ENCODE measurements around the gene FXYD2.
"Not testable (repeated sequence)": the region's sequence is repeated elsewhere in the genome, so short reads cannot be mapped to it uniquely, and the experiment has no call there.

Gene FXYD2

DNA sequence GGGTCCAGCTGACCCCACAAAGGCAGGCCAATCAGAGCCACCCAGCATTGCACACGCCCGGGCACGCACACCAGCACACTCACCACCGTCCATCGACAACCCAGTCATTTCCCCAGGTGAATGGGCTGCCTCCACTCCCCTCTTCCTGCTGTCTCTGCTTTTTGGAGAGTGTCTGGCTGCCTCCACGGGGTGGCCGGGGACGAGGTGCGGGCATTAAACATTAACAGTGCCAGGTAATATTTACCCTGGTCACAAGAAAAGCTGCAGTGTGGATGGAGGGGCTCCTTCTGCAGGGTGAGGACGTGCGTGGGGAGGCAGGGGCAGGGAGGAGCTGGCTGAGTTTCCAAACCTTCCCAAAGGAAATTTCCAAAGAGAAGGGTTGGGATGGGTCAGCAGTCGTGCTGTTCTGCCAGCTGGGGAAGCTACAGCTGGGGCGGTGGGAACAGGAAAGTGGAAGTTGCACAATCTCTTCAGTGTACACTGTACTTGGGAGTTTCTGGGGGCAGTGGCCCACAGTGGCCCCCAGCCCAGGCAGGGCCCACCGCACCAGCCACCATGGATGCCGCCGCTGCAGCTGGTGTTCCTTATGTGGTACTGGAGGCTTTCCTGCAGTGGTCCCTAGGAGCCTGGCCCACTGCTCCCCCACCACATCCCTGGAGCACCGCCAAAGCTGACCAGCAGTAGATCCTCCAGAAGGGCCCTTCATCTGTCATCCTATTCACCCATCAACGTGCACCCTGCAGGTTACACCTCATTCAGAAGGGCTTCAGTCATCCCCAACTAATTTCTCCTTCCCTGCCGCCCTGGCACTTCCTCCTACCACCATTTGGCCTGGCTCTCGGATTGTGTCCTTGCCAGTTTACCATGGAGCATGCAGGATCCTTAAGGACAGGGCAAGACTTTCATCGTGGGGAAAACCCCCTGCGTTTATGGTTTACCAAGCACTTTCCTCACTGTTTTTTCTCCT, at the start of gene FXYD2:
TSS of gene FXYD2 (minus strand) at position 174 of the 967 bp plus-strand sequence. CDS start at position 108, 66 bp downstream.
- Mint-ChIP-seq H3K4me3 (peak within 1 kb of the TSS; percentile 23), H3K9me3 (no peaks in the 10 kb centered on the region), H3K36me3 (peaks cover 6% of the 10 kb centered on the region), H3K4me1 (peaks cover 76% of the 10 kb centered on the region), H3K27ac (peak within 1 kb of the TSS; percentile 93)
- DNase-seq (ENCODE audit: low spot score in 2 of 2) (no peak), ATAC-seq (no peak)

DNA sequence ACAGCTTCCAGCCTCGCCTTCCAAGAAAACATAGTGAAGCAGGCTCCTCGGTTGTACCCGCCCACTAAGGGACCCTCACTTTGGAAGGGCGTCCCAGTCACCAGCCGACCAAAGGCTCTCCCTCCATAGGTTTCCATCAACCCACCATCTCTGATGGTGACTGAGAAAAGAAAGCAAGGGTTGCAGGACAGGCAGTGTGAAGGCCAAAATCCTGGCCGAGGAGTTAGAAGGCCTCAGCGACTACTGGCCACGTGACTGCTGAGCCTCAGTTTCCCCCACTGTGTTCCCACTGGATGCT, 49.2 kb upstream of the FXYD2 start:
- ATAC-seq (no peak), DNase-seq (ENCODE audit: low spot score in 2 of 2) (no peak)
- Mint-ChIP-seq H3K9me3 (no peaks in the 10 kb centered on the region), H3K36me3 (no peaks in the 10 kb centered on the region), H3K4me3 (no peak overlapping the region), H3K4me1 (peaks cover 35% of the 10 kb centered on the region), H3K27ac (no peak overlapping the region)

DNA sequence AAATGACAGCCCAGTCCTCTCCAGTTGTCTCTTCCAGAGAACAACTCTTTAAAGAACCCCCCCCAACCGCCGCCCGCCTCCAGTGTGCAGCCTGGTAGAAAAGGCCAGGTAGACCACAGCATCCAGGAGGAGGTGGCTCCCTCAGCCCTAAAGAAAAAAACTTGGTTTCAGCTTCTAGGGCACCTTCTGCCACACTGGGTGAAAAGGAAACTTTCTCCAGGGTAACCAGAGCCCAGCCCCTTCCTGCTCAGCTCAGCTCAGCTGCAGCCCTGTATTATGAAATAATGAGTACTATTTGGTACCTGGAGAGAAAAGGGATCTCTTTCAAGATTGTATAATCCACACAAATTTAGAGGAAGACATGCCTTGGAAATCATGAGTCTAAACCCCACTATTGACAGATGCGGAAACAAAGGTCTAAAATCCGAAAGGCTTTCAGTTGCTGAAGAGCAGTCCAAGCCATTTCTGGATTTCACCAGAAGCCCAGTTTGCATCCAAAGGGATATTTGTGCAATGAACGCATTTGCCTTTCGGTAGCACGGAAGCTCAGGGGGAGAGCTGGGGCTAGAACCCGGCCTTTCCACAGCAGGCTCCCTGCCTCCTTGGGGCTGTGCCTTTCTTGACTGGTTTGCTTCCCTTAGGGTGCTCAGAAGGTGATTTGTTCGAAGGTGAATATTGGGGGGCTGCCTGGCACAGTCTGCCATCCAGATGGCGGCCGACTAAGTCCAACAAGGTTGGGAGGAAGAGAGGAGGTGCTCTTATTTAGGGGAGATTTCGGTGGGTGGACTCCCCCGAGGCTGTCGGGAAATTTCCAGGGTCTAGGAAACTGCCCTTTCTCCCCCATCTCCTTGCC, 48.7 kb upstream of the FXYD2 start:
- no peak overlapping the region for H3K4me3 Mint-ChIP-seq
- no peaks in the 10 kb centered on the region for H3K36me3 Mint-ChIP-seq
- ATAC-seq (no peak), DNase-seq (ENCODE audit: low spot score in 2 of 2) (no peak)
- H3K9me3 Mint-ChIP-seq = no peaks in the 10 kb centered on the region
- H3K4me1 Mint-ChIP-seq = peaks cover 35% of the 10 kb centered on the region
- no peak overlapping the region for H3K27ac Mint-ChIP-seq

DNA sequence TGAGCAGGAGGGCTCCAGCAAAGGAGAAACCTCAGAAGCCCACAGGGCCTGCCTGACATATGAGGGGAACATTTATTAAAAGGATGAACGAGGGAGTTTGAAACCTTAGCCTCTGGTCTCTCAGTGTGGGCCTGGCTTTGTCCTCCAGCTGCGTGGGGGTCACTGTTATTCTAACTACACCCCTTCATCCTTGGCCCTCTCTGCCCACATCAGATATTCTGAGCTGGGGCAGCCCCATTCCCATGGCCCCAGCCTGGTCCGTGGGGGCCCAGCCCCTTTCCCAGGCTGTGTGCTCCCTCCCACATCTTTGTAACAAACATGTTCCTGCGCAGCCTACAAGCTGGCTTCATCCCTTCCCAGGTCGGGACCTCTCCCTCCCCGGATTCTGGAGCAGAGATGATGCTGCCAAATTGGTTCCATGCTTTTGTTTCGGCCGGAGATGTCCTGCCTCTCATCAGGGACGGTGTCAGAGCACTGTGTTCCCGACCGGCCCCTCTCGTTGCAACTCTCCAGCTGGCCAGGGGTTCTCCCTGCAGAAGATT, 47.9 kb upstream of the FXYD2 start:
- peaks cover 35% of the 10 kb centered on the region for H3K4me1 Mint-ChIP-seq
- ATAC-seq = no peak
- H3K9me3 Mint-ChIP-seq = no peaks in the 10 kb centered on the region
- no peak overlapping the region for H3K27ac Mint-ChIP-seq
- H3K36me3 Mint-ChIP-seq = no peaks in the 10 kb centered on the region
- DNase-seq (ENCODE audit: low spot score in 2 of 2) = no peak
- H3K4me3 Mint-ChIP-seq = no peak overlapping the region

DNA sequence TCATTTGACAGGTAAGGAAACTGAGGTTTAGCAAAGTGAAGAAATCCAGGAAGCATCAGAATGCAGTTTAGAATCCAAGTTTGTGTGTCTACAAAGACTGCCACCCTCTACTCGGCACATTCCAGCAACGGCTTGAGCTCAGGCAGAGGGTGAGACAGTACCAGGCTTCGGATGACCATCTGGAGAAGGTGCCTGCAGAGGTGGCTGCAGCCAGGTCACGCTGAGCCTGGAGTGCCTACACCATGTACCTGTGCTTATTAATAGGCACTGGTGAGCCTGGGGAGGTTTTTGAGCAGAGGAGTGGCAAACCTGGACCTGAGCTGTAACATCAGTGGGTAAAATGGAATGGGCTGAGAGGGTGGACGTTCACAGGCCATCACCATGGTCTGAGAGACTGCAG, 47.2 kb upstream of the FXYD2 start:
- Mint-ChIP-seq H3K27ac (no peak overlapping the region), H3K4me1 (peaks cover 35% of the 10 kb centered on the region), H3K36me3 (no peaks in the 10 kb centered on the region), H3K9me3 (no peaks in the 10 kb centered on the region), H3K4me3 (no peak overlapping the region)
- DNase-seq (ENCODE audit: low spot score in 2 of 2) (peak in 1 of 2 donors; percentile 35), ATAC-seq (no peak)

DNA sequence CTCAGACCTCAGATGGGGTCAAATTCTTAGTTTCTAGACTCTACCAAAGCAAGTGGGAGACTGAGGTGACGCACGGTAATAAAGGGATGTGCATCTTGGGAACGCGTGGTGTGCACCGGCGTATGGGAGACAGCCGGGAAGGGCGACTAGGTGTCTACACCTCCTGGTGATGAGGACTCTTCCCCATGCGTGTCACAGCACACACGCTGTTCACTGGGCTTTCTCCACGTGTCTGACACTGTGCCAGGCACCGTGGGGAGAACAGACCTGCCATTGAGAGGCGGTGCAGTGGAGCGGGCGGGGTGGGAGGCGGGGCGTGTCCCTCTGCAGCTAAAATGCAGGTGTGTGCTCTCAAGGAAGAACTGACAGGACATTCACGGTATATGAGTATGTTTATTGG, 46.6 kb upstream of the FXYD2 start:
- Mint-ChIP-seq H3K4me1 (peaks cover 32% of the 10 kb centered on the region), H3K4me3 (no peak overlapping the region), H3K36me3 (no peaks in the 10 kb centered on the region), H3K9me3 (no peaks in the 10 kb centered on the region), H3K27ac (no peak overlapping the region)
- ATAC-seq = no peak
- no peak for DNase-seq (ENCODE audit: low spot score in 2 of 2)

DNA sequence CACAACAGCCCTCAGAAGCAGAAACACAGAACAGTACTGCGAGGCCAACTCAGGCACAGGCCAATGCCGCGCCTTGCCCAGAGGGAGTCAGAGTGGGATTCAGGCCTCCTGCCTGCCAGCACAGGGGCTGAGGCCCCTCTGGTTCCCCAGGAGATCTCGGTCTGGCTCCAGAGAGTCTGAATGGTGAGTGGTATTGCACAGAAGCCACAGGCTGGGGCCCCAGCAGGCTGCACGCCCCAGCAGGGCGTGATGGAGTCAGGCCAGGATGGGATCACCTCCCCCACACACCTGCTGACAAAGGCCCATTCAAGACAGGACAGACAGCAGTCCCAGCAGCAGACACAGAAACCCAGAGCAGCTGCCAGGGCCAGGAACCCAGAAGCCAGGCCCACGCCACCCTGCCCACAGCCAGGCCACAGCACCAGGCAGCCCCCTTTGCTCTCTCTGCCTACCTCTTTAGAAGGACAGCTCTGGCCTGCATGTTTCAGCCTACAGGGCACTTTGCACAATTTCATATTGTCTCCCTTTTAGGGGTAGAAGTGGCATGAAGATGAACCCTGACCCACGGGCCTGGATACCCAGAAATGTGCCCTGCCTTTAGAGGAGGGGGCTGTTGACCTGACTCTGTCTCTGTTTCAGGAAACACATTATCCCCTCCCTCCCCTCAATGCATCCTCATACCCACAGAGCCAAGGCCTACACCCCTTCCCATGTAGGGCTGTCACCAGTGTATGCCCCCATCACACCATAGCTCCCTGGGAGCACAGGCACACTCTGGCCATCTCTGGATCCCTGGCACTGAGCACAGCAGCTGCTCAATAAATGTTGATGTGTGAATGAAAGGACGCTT, 45.8 kb upstream of the FXYD2 start:
- Mint-ChIP-seq H3K4me1 (peaks cover 23% of the 10 kb centered on the region), H3K36me3 (no peaks in the 10 kb centered on the region), H3K9me3 (no peaks in the 10 kb centered on the region), H3K4me3 (no peak overlapping the region), H3K27ac (no peak overlapping the region)
- peak; percentile 9 for ATAC-seq
- peak in 1 of 2 donors; percentile 44 for DNase-seq (ENCODE audit: low spot score in 2 of 2)

DNA sequence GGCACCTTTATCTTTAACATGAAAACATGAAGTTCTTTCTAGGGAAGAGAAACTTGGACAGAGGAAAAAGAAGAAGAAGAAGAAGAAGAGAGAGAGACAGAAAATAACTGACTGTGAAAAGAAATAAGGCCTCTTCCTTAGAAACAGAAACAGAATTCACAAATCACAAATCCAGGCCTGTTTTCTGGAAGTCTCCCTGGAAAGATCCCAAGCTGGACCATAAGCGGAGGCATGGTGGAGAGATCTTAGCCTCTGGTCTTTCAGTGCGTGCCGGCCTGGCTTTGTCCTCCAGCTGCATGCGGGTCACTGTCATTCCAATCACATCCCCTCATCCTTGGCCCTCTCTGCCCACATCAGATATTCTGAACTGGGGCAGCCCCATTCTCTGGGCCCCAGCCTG, 45.1 kb upstream of the FXYD2 start:
- no peaks in the 10 kb centered on the region for H3K36me3 Mint-ChIP-seq
- ATAC-seq (no peak), DNase-seq (ENCODE audit: low spot score in 2 of 2) (no peak)
- no peak overlapping the region for H3K27ac Mint-ChIP-seq
- peaks cover 17% of the 10 kb centered on the region for H3K4me1 Mint-ChIP-seq
- no peaks in the 10 kb centered on the region for H3K9me3 Mint-ChIP-seq
- no peak overlapping the region for H3K4me3 Mint-ChIP-seq

DNA sequence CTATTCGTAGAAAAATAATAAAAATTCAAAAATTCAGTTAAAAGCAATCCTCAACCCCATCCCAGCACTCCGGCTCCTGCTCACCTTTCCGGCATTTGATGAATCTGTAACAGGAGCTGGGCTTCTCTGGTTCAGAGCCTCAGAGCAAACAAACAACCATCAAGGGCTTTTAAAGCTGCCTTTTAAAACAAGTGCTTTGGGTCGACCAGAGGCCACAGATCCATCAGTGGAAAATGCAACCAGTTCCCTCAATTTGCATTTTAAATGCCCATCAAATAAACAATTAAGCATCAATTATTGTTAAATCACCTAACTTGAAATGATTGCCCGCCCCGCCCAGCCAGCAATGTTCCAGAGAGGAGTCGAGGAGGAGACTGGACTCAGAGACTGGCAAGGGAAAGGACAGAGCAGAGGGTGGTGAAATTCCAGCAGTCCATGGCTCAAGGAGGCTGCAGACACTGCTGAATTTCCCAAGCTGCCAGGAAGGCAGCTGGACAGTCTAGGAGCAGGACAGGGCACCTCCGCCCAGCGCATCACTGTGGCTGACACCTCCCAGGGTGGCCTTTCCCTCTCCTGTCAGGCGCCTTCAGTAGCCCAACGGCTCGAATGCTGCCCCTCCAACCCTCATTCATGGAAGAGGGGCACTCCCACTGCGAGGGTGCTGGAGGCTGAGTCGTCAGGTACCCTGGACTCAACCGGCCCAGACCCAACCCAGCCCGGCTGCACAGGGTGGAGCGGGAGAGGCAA, 44.4 kb upstream of the FXYD2 start:
- peaks cover 12% of the 10 kb centered on the region for H3K4me1 Mint-ChIP-seq
- H3K27ac Mint-ChIP-seq = no peak overlapping the region
- H3K9me3 Mint-ChIP-seq = no peaks in the 10 kb centered on the region
- DNase-seq (ENCODE audit: low spot score in 2 of 2) (peak in 1 of 2 donors; percentile 45), ATAC-seq (no peak)
- no peak overlapping the region for H3K4me3 Mint-ChIP-seq
- no peaks in the 10 kb centered on the region for H3K36me3 Mint-ChIP-seq

DNA sequence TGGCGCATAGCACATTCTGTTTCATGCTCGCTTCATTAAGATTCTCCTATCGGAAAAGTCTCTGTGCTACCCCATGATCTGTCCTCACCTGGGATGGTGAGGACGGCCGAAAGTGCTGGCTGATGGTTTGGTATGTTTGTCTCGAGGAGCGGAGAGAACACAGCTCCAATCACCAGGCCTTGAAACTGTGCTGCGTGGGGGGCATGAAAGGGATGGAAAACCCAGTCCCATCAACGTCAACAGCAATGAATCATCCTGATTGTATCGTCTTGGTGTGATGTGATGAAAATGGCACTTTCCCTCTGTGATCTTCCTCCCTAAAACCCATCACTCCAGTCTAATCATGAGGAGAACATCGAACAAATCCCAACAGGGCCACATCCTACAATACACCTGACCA, 43.5 kb upstream of the FXYD2 start:
- no peak for DNase-seq (ENCODE audit: low spot score in 2 of 2)
- H3K36me3 Mint-ChIP-seq = no peaks in the 10 kb centered on the region

DNA sequence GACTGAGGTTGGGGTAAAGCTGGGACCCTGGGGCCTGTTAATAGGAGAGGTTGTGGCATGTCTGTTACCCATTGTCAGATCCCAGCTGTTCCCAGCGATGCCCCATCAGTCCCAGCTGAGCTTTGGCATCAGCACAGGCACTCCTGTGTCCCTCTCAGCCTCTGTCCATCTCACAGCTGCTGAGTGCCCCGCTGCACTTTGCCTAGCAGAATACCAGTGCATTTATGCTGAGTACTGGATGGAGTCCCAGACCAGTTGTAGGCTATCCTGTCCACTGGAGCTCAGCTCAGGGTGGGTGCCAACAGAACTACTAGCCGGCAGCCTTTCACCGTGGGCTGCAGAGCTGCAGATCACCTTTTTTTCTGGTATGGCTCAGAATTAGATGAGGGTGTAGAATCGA, 42.0 kb upstream of the FXYD2 start:
- no peak for DNase-seq (ENCODE audit: low spot score in 2 of 2)
- Mint-ChIP-seq H3K4me3 (no peak overlapping the region), H3K4me1 (peaks cover 6% of the 10 kb centered on the region), H3K36me3 (no peaks in the 10 kb centered on the region), H3K27ac (no peak overlapping the region), H3K9me3 (no peaks in the 10 kb centered on the region)
- ATAC-seq = no peak

More for the DNA sequence above, 43.5 kb upstream of the FXYD2 start:
- peaks cover 3% of the 10 kb centered on the region for H3K4me1 Mint-ChIP-seq
- no peak overlapping the region for H3K27ac Mint-ChIP-seq
- H3K9me3 Mint-ChIP-seq = no peaks in the 10 kb centered on the region
- ATAC-seq = no peak
- no peak overlapping the region for H3K4me3 Mint-ChIP-seq

DNA sequence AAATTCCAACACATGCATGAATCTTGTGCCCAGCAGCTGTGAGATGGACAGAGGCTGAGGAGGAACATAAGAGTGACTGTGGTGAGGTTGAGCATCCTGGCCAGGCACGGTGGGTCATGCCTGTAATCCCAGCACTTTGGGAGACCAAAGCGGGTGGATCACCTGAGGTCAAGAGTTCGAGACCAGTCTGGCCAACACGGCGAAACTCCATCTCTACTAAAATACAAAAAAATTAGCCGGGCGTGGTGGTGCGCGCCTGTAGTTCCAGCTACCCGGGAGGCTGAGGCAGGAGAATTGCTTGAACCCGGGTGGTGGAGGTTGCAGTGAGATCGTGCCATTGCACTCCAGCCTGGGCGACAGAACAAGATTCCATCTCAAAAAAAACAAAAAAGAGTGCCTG, 41.0 kb upstream of the FXYD2 start:
- not testable (repeated sequence) for H3K4me1 Mint-ChIP-seq; H3K4me3 Mint-ChIP-seq; H3K36me3 Mint-ChIP-seq; ATAC-seq; H3K27ac Mint-ChIP-seq; DNase-seq (ENCODE audit: low spot score in 2 of 2); H3K9me3 Mint-ChIP-seq

DNA sequence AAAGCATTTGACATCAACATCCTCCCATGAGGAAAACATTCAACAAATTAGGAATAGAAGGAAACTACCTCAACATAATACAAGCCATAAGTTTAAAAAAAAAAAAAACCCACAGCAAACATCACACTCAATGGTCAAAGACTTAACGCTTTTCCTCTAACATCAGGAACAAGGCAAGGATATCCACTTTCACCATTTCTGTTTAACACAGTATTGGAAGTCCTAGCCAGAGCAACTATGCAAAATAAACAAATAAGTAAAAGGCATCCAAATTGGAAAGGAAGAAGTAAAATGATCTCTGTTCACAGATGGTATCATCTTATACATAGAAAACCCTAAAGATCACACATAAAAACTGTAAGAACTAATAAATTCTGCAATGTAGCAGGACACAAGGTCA, 38.8 kb upstream of the FXYD2 start:
- Mint-ChIP-seq H3K4me1 (peaks cover 7% of the 10 kb centered on the region), H3K36me3 (no peaks in the 10 kb centered on the region), H3K4me3 (no peak overlapping the region), H3K27ac (no peak overlapping the region), H3K9me3 (no peaks in the 10 kb centered on the region)
- ATAC-seq = no peak
- no peak for DNase-seq (ENCODE audit: low spot score in 2 of 2)

DNA sequence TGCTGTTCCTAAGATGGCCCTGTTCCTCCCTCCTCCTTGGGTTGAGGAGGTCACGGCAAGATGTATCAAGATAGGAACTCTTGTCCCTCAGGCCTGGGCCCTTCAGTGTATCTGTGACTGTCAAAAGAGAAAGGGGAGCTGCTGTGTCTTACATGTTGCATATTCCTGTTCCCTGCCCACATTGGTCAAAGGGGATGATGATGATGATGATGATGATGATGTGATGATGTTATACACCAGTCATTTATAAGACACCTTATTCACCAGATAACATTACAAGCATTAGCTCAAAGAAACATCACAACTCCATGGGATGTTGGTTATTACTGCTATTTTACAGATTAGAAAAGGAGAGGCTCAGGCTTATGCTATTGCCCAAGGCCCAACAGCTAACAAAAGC, 38.2 kb upstream of the FXYD2 start:
- H3K4me1 Mint-ChIP-seq = peaks cover 7% of the 10 kb centered on the region
- H3K27ac Mint-ChIP-seq = no peak overlapping the region
- ATAC-seq = no peak
- no peaks in the 10 kb centered on the region for H3K36me3 Mint-ChIP-seq
- no peak overlapping the region for H3K4me3 Mint-ChIP-seq
- no peaks in the 10 kb centered on the region for H3K9me3 Mint-ChIP-seq
- no peak for DNase-seq (ENCODE audit: low spot score in 2 of 2)
